AG09309 (cell line): ENCODE data around the gene PHLPP1.

Source experiments
- DNase-seq: peaks from one replicate; pipeline ENCODE4 v3.0.0-alpha.2; 2010; ENCODE audit warnings: low read depth
- H3K4me3 ChIP-seq: 2 replicates; pipeline ENCODE4 v1.5.1; 2011; ENCODE audit warnings: mild to moderate bottlenecking, low read depth, low read length, moderate library complexity; ENCODE audit not compliant: control insufficient read depth
- CTCF ChIP-seq: IDR thresholded peaks from 2 replicates; pipeline ENCODE4 v1.5.1; 2011; ENCODE audit warnings: mild to moderate bottlenecking, low read depth, low read length, inconsistent platforms; ENCODE audit not compliant: insufficient read depth, control insufficient read depth; ENCODE audit errors: missing control alignments

The PHLPP1 gene

GRCh38 chr18:62996566-62996965 is 281.2 kb downstream of the PHLPP1 start:
- no peak for TF ChIP-seq CTCF
- H3K4me3 ChIP-seq, result no peak overlapping the region
- no peak for DNase-seq

GRCh38 chr18:62997076-62997475 is 281.7 kb downstream of the PHLPP1 start:
- H3K4me3 ChIP-seq, result no peak overlapping the region
- no peak for DNase-seq

GRCh38 chr18:62998443-62998842 is 283.1 kb downstream of the PHLPP1 start:
- TF ChIP-seq CTCF, result no peak
- no peak overlapping the region for H3K4me3 ChIP-seq
- DNase-seq, result no peak

More at GRCh38 chr18:62997076-62997475, 281.7 kb downstream of the PHLPP1 start:
- TF ChIP-seq CTCF, result no peak

- H3K4me3 ChIP-seq, result no peak overlapping the region
- DNase-seq, result peak; percentile 33
- TF ChIP-seq CTCF, result no peak
Observed at GRCh38 chr18:62999392-62999791, 284.1 kb downstream of the PHLPP1 start.

- TF ChIP-seq CTCF, result no peak
- H3K4me3 ChIP-seq, result no peak overlapping the region
- DNase-seq, result no peak
Observed at GRCh38 chr18:62999921-63000320, 284.6 kb downstream of the PHLPP1 start.

GRCh38 chr18:63000839-63001238 is 285.5 kb downstream of the PHLPP1 start:
- TF ChIP-seq CTCF, result no peak
- no peak for DNase-seq
- no peak overlapping the region for H3K4me3 ChIP-seq

GRCh38 chr18:63001861-63002260 is 286.5 kb downstream of the PHLPP1 start:
- no peak for DNase-seq
- no peak for TF ChIP-seq CTCF
- no peak overlapping the region for H3K4me3 ChIP-seq
